Hepatocyte (in vitro differentiated cells): Measurements from ENCODE around the gene SYT14.

Source experiments
- EZH2 ChIP-seq: fragments of 200-600 bp; sonication (generic); IDR thresholded peaks from 2 replicates; pipeline ENCODE4 v1.6.1; 2016; ENCODE audit warnings: antibody characterized with exemption, mild to moderate bottlenecking, borderline replicate concordance
- TF ChIP-seq, protein P1 (sequence below): fragments of 200-600 bp; sonication (generic); IDR thresholded peaks from 2 replicates; pipeline ENCODE4 v1.5.1; 2016; ENCODE audit warnings: antibody characterized with exemption, mild to moderate bottlenecking; ENCODE audit not compliant: poor library complexity

DNA sequence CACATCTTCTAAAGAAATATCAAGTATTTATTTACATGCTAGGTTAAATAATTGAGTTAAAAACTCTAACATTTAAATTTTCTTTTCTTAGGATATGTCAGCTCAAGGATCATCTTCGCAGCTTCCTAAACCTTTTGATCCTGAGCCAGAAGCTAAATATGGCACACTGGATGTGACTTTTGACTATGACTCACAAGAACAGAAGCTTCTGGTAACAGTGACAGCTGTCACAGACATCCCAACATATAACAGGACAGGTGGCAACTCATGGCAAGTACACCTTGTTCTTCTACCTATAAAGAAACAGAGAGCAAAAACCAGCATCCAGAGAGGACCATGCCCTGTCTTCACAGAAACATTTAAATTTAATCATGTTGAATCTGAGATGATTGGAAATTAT, 161.9 kb downstream of the SYT14 start:
- TF ChIP-seq EZH2 = no peak
- TF ChIP-seq, protein P1, sequence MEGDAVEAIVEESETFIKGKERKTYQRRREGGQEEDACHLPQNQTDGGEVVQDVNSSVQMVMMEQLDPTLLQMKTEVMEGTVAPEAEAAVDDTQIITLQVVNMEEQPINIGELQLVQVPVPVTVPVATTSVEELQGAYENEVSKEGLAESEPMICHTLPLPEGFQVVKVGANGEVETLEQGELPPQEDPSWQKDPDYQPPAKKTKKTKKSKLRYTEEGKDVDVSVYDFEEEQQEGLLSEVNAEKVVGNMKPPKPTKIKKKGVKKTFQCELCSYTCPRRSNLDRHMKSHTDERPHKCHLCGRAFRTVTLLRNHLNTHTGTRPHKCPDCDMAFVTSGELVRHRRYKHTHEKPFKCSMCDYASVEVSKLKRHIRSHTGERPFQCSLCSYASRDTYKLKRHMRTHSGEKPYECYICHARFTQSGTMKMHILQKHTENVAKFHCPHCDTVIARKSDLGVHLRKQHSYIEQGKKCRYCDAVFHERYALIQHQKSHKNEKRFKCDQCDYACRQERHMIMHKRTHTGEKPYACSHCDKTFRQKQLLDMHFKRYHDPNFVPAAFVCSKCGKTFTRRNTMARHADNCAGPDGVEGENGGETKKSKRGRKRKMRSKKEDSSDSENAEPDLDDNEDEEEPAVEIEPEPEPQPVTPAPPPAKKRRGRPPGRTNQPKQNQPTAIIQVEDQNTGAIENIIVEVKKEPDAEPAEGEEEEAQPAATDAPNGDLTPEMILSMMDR = no peak
